Panc1 (cell line): ENCODE results near the gene PPP1R12A. TPM values are rescaled to one million over a fixed set of nuclear protein-coding genes. Genes with fewer than 3 reads are reported as not detected.
A peak's percentile ranks its signal among the peaks of the same experiment; 100 is the strongest.

ENCODE experiments used
- ATAC-seq: fragments of 200-7000 bp; cut with Tn5 transposase; 2 replicates; pipeline ENCODE4 v1.9.1; 2020; ENCODE audit warnings: mild to moderate bottlenecking, moderate library complexity
- BruUV-seq: library from RNA; stranded (reverse); fragments of 400-500 nt; replicated peaks from 2 replicates; lab custom pipeline; 2021; lab: Mats Ljungman, UMichigan
- CTCF ChIA-PET: fragments of 300-600 bp; sonication (Branson Sonifier 250); formaldehyde crosslinking; loops from one replicate; lab custom pipeline; 2022; ENCODE audit warnings: antibody characterized with exemption; lab: Charles Lee
- POLR2A ChIA-PET: fragments of 300-600 bp; sonication (Branson Sonifier 250); formaldehyde crosslinking; loops from one replicate; lab custom pipeline; 2022; ENCODE audit warnings: antibody characterized with exemption; lab: Charles Lee
- DNase-seq: peaks from one replicate; pipeline ENCODE4 v3.0.0-alpha.2; 2010; ENCODE audit warnings: low read depth, low spot score
- H3K27ac ChIP-seq: 2 replicates; pipeline ENCODE4 v1.5.1; 2011; ENCODE audit warnings: mild to moderate bottlenecking, low read length, inconsistent platforms
- H3K27me3 ChIP-seq: fragments of 200-500 bp; sonication (Bioruptor generic); 2 replicates; pipeline ENCODE4 v1.6.0; 2014; ENCODE audit warnings: low read length, inconsistent platforms; ENCODE audit not compliant: control insufficient read depth, insufficient read depth
- H3K36me3 ChIP-seq: fragments of 200-500 bp; sonication (Bioruptor generic); 2 replicates; pipeline ENCODE4 v1.5.1; 2014; ENCODE audit warnings: inconsistent platforms, mild to moderate bottlenecking, low read length, moderate library complexity; ENCODE audit not compliant: control insufficient read depth, insufficient read depth
- H3K4me1 ChIP-seq: 2 replicates; pipeline ENCODE4 v1.5.1; 2011; ENCODE audit warnings: inconsistent platforms, mild to moderate bottlenecking, low read length, moderate library complexity; ENCODE audit not compliant: control insufficient read depth, insufficient read depth
- H3K4me3 ChIP-seq, 2 experiments: 2 replicates each; pipeline ENCODE4 v1.5.1; 2011 to 2012; ENCODE audit warnings: low read depth in 2 of 2, low read length in 2 of 2, mild to moderate bottlenecking in 2 of 2, inconsistent platforms in 1 of 2, moderate library complexity in 1 of 2
- H3K9me3 ChIP-seq: fragments of 200-500 bp; sonication (Bioruptor generic); 2 replicates; pipeline ENCODE4 v1.5.1; 2014; ENCODE audit warnings: low read depth, mild to moderate bottlenecking, inconsistent platforms, low read length, moderate library complexity; ENCODE audit not compliant: control insufficient read depth, insufficient read depth
- POLR2AphosphoS5 ChIP-seq: IDR thresholded peaks from 2 replicates; pipeline ENCODE4 v1.6.1; 2012; ENCODE audit warnings: mild to moderate bottlenecking, low read depth, low read length, moderate library complexity
- REST ChIP-seq, 2 experiments: IDR thresholded peaks; 2 replicates each; pipeline ENCODE4 v1.6.1; 2011 to 2012; ENCODE audit warnings: low read depth in 2 of 2, control low read depth in 1 of 2, low read length in 1 of 2, mild to moderate bottlenecking in 1 of 2, moderate library complexity in 1 of 2; ENCODE audit not compliant: insufficient read depth in 1 of 2
- SIN3A ChIP-seq: IDR thresholded peaks from 2 replicates; pipeline ENCODE4 v1.6.1; 2012; ENCODE audit warnings: low read depth, mild to moderate bottlenecking, low read length, moderate library complexity, borderline replicate concordance; ENCODE audit not compliant: insufficient read depth
- TCF7L2 ChIP-seq: IDR thresholded peaks from 2 replicates; pipeline ENCODE4 v1.6.1; 2011; ENCODE audit warnings: mild to moderate bottlenecking, low read depth, low read length, inconsistent platforms
- in situ Hi-C: cut with HindIII; loops from 2 replicates; pipeline ENCODE4 v1.10.0; 2016; ENCODE audit warnings: low sequenced_read_pairs, low pct_unique_long_range_greater_than_20kb
- intact Hi-C: fragments of 100-400 bp; cut with micrococcal nuclease; formaldehyde crosslinking; loops from one replicate; pipeline ENCODE4 v1.10.0; 2022; ENCODE audit not compliant: unreplicated experiment
- total RNA-seq: library from RNA; stranded (reverse); gene quantifications from one replicate; pipeline ENCODE4 v1.2.1, GENCODE V29; 2021; ENCODE audit not compliant: unreplicated experiment
- TF ChIP-seq, protein P1 (sequence below): fragments of 450-650 bp; IDR thresholded peaks from 2 replicates; pipeline ENCODE4 v1.5.1; 2017; ENCODE audit warnings: mild to moderate bottlenecking

Gene PPP1R12A
- total RNA-seq, 1 experiment from 2014 or later: 61.6 TPM

- ChIA-PET CTCF (no interaction called here), POLR2A (no interaction called here)
- ATAC-seq (no peak), DNase-seq (no peak)
- Histone ChIP-seq H3K27me3 (no peaks in the 10 kb centered on the region), H3K36me3 (peaks cover 4% of the 10 kb centered on the region), H3K9me3 (no peaks in the 10 kb centered on the region), H3K4me1 (no peaks in the 10 kb centered on the region), H3K4me3 (no peak overlapping the region), H3K27ac (no peak overlapping the region)
- TF ChIP-seq, protein P1, sequence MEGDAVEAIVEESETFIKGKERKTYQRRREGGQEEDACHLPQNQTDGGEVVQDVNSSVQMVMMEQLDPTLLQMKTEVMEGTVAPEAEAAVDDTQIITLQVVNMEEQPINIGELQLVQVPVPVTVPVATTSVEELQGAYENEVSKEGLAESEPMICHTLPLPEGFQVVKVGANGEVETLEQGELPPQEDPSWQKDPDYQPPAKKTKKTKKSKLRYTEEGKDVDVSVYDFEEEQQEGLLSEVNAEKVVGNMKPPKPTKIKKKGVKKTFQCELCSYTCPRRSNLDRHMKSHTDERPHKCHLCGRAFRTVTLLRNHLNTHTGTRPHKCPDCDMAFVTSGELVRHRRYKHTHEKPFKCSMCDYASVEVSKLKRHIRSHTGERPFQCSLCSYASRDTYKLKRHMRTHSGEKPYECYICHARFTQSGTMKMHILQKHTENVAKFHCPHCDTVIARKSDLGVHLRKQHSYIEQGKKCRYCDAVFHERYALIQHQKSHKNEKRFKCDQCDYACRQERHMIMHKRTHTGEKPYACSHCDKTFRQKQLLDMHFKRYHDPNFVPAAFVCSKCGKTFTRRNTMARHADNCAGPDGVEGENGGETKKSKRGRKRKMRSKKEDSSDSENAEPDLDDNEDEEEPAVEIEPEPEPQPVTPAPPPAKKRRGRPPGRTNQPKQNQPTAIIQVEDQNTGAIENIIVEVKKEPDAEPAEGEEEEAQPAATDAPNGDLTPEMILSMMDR: no peak
- TF ChIP-seq POLR2AphosphoS5 (no peak), TCF7L2 (no peak), REST (IDR thresholded peaks at IDR 0.05; ENCODE audit: insufficient read depth in 1 of 2, low read depth in 2 of 2, low read length in 1 of 2) (no peak), SIN3A (no peak)
- in situ Hi-C loops (no loop called here), intact Hi-C loops (no loop called here)
- BruUV-seq: TSS peak; percentile 29
Measured at GRCh38 chr12:79870916-79871315, 64.0 kb downstream of the PPP1R12A start.

GRCh38 chr12:79859646-79860045 lies 75.3 kb downstream of the PPP1R12A start:
- no peak for ATAC-seq
- CTCF ChIA-PET: no interaction called here
- in situ Hi-C loops: no loop called here

More at GRCh38 chr12:79859646-79860045, 75.3 kb downstream of the PPP1R12A start:
- no peak for DNase-seq
- no peaks in the 10 kb centered on the region for H3K9me3 ChIP-seq
- no peaks in the 10 kb centered on the region for H3K36me3 ChIP-seq
- H3K27me3 ChIP-seq: no peaks in the 10 kb centered on the region
- no peak overlapping the region for H3K4me3 ChIP-seq
- BruUV-seq: no TSS peak
- H3K27ac ChIP-seq: no peak overlapping the region
- H3K4me1 ChIP-seq: no peaks in the 10 kb centered on the region
- intact Hi-C loops: no loop called here
- POLR2A ChIA-PET: interaction anchor here (0.7 kb wide), 1 partner anchor 41 kb away, joined by 9 read pairs; no protein-coding TSS in a partner anchor
- no peak for TF ChIP-seq POLR2AphosphoS5
- TF ChIP-seq, protein P1: no peak
- no peak for TF ChIP-seq SIN3A
- TF ChIP-seq REST (IDR thresholded peaks at IDR 0.05; ENCODE audit: insufficient read depth in 1 of 2, low read depth in 2 of 2, low read length in 1 of 2): no peak
- TF ChIP-seq TCF7L2: no peak
